VCaP (cell line): Measurements from ENCODE around the gene IP6K3.

Experiments
- H3K27ac ChIP-seq: fragments of 450-650 bp; 2 replicates; pipeline ENCODE4 v1.5.1; 2017
- CTCF ChIP-seq: fragments of 450-650 bp; conservative IDR thresholded peaks from 2 replicates; pipeline ENCODE4 v1.5.1; 2017; ENCODE audit warnings: mild to moderate bottlenecking, moderate library complexity

The IP6K3 gene

GRCh38 chr6:33689879-33690278 lies 56.8 kb downstream of the IP6K3 start:
- TF ChIP-seq CTCF, result no peak
- H3K27ac ChIP-seq, result no peak overlapping the region

- no peak for TF ChIP-seq CTCF
- no peak overlapping the region for H3K27ac ChIP-seq
Measured at GRCh38 chr6:33689148-33689494, 57.6 kb downstream of the IP6K3 start.

GRCh38 chr6:33688451-33689147 lies 58.1 kb downstream of the IP6K3 start:
- TF ChIP-seq CTCF, result no peak
- no peak overlapping the region for H3K27ac ChIP-seq

GRCh38 chr6:33688006-33688405 lies 58.7 kb downstream of the IP6K3 start:
- no peak for TF ChIP-seq CTCF

GRCh38 chr6:33686981-33687975 lies 59.4 kb downstream of the IP6K3 start:
- no peak for TF ChIP-seq CTCF
- no peak overlapping the region for H3K27ac ChIP-seq

More at GRCh38 chr6:33688006-33688405, 58.7 kb downstream of the IP6K3 start:
- no peak overlapping the region for H3K27ac ChIP-seq

- TF ChIP-seq CTCF, result no peak
- no peak overlapping the region for H3K27ac ChIP-seq
Measured at GRCh38 chr6:33686225-33686924, 60.3 kb downstream of the IP6K3 start.
